Activated CD4-positive, alpha-beta T cell treated with anti-CD3 and anti-CD28 coated beads, Interleukin-2, amount 50 U/mL, for 48 hours (primary cell): Measurements from ENCODE around the gene CACNA1G.

ENCODE experiments used
- DNase-seq, 2 experiments: peaks; one replicate each; pipeline ENCODE4 v3.0.0-alpha.2; 2020

The CACNA1G gene

DNA sequence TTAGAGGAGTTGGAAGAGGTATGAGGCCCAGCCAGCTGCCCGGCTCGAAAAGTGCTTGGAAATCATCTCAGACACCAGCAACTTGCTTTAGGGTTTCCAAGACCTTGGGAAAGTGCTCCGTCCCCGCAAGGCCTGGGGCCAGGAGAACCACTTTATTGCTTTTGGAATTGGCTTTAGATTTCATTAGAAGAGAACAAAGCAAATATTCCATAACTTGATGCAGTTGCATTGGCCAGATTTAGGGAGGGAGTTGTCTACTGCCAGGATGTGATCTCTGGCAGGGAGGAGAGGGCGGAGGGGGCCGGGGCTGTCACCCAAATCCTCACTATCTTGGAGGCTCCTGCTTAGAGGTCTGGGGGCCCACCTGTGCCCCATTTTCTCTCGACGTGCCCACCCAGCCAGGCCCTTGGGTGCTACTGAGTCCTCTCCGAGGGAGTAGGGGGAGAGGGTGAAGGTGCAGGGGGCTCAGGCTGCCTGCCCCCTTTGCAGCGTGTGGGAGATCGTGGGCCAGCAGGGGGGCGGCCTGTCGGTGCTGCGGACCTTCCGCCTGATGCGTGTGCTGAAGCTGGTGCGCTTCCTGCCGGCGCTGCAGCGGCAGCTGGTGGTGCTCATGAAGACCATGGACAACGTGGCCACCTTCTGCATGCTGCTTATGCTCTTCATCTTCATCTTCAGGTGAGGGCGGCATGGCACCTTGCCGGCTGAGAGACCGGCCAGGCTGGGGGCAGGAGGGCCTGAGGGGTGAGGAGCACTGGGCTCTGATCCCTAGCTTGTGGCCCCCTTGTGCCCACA, 30.6 kb downstream of the CACNA1G start:
- no peak for DNase-seq

- DNase-seq, result no peak
Observed at GRCh38 chr17:50593321-50593720, 32.8 kb downstream of the CACNA1G start.

- no peak for DNase-seq
Observed at GRCh38 chr17:50594128-50594823, 33.8 kb downstream of the CACNA1G start.

DNA sequence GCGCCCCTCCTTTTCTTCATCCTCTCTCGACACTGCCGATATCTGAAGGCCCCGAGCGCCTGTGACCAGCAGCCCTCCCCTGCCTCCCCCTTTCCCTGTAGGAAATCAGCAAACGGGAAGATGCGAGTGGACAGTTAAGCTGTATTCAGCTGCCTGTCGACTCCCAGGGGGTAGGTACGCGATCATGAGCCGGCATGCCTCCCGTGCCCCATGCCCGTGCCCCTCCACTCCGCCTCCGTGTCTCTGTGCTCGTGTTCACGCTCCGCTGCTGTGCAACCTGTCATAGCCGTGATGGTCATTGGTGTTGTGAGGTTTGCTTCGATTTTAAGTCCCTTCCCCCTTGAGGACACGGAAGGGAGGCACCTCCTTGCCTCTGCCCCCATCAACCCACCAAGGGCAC, 34.4 kb downstream of the CACNA1G start:
- no peak for DNase-seq

- DNase-seq, result no peak
Observed at GRCh38 chr17:50596191-50597037, 35.9 kb downstream of the CACNA1G start.

DNA sequence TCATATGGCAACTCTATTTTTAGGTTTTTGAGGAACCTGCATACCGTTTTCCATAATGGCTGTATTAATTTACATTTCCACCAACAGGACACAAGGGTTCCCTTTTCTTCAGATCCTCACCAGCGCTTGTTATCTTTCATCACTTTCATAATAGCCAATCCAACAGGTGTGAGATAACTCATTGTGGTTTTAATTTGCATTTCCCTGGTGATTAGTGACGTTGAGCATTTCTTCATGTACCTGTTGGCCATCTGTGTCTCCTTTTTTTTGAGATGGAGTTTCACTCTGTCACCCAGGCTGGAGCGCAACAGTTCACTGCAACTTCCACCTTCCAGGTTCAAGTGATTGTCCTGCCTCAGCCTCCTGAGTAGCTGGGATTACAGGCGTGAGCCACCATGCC, 38.0 kb downstream of the CACNA1G start:
- no peak for DNase-seq

DNA sequence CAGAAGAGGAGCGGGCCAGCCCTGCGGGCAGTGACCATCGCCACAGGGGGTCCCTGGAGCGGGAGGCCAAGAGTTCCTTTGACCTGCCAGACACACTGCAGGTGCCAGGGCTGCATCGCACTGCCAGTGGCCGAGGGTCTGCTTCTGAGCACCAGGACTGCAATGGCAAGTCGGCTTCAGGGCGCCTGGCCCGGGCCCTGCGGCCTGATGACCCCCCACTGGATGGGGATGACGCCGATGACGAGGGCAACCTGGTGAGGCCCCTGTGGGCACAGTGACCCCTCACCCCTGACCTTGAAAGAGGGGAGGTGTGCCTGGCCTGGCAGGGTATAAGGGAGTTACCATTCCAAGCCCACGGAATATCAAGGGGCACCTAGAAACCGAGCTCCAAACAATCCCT, 39.1 kb downstream of the CACNA1G start:
- no peak for DNase-seq

DNA sequence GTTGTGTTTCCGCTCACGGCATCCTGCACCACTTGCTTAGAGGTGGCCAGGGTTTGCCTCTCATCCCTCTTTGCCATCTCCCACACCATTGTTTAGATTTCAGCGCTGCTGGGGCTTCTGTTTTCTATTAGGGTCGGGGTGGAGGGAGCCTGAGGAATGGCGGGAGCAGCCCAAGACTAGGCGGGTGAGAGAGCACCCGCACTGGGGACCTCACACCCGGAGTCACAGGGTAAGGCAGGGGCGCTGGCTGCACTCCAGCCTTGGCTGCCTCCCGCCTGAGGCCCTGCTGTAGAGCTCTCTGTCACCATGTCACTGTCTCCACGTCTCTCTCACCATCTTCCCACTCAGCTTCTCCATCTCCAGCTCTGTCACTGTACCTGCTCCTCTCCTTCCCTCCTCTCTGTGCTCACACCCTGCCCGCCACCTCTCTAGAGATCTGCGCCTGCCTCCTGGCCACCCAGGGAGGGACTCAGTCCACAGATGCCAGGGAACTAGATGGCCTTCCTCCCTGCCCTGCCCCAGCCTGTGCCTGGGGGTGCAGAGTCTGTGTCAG, 41.4 kb downstream of the CACNA1G start:
- no peak for DNase-seq

DNA sequence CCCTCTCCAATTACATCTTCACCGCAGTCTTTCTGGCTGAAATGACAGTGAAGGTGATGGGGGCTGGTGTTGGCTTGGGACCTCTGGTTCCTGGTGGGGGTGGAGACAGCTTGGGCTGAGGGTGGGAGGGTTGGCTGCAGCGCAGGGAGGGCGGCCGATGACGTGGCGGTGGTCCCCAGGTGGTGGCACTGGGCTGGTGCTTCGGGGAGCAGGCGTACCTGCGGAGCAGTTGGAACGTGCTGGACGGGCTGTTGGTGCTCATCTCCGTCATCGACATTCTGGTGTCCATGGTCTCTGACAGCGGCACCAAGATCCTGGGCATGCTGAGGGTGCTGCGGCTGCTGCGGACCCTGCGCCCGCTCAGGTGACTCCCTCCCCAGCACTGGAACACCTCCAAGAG, 42.3 kb downstream of the CACNA1G start:
- DNase-seq, result no peak

GRCh38 chr17:50603340-50603739, 42.8 kb downstream of the CACNA1G start:
- DNase-seq, result no peak

DNA sequence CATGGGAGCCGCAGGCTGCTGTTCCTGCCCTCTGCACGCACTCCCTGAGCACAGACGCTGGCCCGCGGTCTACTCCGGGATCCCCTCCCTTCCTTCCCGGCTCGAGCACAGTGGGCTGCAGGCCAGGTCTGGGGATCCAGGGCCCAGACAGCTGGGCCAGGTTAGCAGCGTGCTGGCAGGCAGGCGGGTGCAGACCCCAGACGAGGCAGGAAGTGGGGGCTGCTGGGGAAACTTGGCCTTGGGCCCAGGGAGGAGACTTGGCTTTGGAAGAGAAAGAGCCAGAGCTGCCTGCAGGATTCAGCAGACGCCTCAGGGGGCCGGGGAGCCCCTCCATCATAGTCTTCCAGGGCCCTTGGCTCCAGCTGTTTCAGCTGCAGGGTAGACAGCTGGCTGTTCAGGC, 44.0 kb downstream of the CACNA1G start:
- no peak for DNase-seq

- DNase-seq, result no peak
Observed at GRCh38 chr17:50605429-50605828, 44.9 kb downstream of the CACNA1G start.

DNA sequence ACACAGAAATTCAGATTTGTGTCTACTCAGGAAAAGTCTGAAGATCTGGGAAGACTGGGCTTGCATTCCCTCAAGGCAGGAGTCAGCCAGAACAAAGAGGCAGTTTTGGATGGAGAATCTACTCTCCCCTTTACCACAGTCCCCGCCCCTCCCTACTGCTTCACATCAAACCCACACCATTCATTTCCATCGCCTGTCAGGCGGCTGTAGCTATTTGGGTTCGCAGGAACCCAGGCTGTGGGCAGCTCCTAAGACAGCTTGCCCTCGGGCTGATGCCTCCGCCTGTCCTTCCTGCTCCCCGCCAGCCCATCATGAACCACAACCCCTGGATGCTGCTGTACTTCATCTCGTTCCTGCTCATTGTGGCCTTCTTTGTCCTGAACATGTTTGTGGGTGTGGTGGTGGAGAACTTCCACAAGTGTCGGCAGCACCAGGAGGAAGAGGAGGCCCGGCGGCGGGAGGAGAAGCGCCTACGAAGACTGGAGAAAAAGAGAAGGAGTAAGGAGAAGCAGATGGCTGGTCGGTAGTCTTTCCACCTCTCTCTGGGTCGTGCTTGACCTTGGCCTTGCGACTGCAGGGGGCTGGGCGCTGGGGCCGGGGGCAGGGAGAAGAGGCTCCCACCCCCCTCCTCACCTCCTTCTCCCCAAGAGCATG, 47.1 kb downstream of the CACNA1G start:
- no peak for DNase-seq

DNA sequence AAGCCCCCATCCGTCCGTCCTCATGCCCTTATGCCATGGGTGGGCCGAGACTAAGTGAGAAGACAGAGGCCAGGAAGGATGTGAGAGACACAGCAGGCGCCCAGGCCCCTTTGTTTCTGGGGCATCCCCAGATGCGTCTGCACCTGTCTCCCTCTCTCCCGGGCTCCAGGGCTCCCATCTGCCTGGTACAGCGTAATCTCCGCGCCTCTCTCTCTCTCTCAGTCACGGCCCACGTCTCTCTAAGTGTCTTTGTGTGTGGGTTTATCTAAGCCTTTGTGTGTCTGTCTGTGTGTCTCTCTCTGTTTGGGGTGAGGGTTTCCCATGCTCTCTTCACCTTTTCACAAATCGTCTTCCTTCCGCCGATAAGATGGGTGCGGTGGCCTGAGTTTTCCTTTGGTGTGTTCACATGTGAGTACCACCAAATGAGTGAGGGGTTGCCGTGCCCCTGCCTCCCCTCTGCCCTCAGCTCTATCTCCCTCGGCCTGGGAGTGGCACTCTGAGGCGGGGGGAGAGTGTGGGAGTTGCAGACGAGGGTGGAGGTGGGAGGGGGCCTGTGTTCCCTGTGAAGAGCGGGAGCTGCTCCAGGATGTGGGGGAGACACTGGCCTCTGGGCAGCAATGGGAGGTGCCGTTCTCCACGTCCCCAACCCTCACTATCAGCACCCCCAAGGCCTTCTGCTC, 48.3 kb downstream of the CACNA1G start:
- no peak for DNase-seq

- no peak for DNase-seq
Observed at GRCh38 chr17:50609380-50610074, 49.0 kb downstream of the CACNA1G start.

DNA sequence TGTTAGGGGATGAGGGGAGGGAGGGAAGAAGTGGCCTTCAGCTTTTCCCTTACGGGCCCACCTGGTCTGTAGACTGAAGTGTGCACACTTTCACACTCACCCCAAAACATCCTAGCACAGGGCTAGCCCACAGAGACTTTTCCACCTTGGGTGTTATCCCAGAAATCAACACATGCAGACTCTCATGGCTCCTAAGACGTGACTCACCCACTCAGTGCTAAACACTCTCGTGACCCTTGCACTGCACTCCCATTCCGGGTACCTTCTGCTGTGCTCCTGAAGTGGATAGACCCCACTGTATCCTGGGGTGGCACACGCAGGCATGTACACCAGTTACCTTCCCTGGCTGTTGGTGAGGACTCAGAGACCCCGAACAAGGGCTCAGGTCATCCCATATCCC, 51.1 kb downstream of the CACNA1G start:
- no peak for DNase-seq

DNA sequence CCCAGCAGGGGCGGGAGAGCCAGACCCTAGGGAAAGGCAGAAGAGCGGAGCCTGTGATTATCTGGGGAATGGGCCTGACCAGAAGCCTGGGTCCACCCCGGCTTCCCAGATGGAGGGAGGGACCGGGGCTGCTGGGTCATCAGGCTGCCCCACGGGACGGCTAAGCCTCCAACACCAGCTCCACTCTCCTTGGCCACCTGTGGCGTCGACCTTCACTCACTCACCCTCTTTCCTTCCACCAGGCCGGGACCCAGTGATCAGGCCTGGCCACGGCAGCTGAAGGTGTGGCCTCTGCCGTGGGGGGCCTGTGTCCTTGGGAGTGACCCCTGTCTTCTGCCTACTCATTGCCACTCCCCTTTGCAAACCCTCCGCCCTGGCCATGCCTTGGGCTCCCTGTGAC, 51.8 kb downstream of the CACNA1G start:
- DNase-seq, result no peak

DNA sequence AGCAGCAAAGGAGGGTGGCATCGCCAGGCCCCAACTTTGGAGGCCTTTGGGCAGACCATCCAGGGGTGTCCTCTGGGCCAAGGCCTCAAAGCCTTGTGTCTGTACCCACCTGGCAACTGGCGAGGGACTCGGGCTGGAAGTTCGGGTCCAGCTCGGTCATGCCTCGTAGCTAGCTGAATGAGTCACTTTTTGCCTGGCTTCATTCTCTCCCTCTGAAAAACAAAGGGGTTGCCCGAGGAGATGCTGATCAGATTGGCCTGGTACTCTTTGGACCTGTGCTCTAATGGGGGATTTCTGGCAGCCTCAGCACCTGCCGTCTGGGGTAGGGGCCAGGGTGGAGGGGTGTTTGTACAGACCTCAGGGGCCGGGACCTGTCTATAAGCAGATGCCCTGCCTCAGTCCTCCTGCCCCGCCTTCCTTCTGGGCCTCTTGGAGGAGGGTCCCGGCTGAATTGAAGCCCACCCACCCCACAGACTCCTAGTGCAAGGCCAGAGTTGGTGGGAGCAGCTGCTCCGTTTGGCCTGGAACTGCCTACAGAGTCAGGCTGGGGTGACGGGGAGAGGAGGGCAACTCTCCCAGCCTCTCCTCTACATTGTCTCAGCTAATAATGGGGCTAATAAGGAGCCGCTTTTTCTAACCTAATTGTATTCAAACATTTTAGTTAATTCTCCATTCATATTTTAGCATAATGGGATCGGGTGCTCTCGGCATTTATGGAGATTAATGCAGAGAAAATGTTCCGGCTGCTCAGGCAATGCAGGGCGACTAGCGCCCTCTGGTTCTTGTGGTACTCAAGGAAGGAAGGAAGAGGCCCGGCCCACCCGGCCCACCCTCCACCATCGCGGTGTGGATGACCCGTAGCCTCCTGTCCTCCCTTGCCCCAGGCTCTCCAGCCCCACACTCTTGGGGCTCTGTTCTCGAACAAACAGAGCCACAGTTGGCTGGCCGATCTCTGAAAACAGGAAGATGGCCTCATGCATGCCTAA, 52.8 kb downstream of the CACNA1G start:
- no peak for DNase-seq

GRCh38 chr17:50614471-50615051, 54.0 kb downstream of the CACNA1G start:
- no peak for DNase-seq

- no peak for DNase-seq
Observed at GRCh38 chr17:50615828-50616227, 55.3 kb downstream of the CACNA1G start.
